GM18511 (cell line): ENCODE results near the gene CDS2.

Experiments used
- ATAC-seq: cut with Tn5 transposase; IDR thresholded peaks from one replicate; pipeline ENCODE4 v1.9.1; 2021; ENCODE audit warnings: mild to moderate bottlenecking, moderate library complexity; ENCODE audit not compliant: unreplicated experiment

Gene CDS2

GRCh38 chr20:5205348-5206210 is 78.8 kb downstream of the CDS2 start:
- ATAC-seq: peak; percentile 91

DNA sequence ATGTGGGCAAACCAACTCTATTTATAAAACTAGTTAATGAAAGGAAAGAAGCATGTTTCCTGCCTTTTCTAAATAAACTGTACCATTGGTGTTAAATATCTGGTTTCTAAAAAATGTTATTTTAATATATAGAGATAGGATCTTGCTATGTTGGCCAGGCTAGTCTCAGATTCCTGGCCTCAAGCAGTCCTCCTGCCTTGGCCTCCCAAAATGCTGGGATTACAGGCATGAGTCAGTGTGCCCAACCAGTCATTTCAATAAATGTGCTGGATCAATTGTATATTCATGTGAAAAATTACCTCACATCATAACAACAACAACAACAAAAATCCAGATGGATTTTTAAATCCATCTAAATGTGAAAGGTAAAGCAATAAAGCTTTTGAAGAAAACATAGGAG is 80.3 kb downstream of the CDS2 start:
- ATAC-seq: no peak

GRCh38 chr20:5211803-5212714 is 85.3 kb downstream of the CDS2 start:
- no peak for ATAC-seq

- no peak for ATAC-seq
Observed at GRCh38 chr20:5212907-5213487, 86.2 kb downstream of the CDS2 start.

- ATAC-seq: no peak
Observed at GRCh38 chr20:5214826-5215225, 88.0 kb downstream of the CDS2 start.

GRCh38 chr20:5215672-5216304 is 89.0 kb downstream of the CDS2 start:
- ATAC-seq: no peak

DNA sequence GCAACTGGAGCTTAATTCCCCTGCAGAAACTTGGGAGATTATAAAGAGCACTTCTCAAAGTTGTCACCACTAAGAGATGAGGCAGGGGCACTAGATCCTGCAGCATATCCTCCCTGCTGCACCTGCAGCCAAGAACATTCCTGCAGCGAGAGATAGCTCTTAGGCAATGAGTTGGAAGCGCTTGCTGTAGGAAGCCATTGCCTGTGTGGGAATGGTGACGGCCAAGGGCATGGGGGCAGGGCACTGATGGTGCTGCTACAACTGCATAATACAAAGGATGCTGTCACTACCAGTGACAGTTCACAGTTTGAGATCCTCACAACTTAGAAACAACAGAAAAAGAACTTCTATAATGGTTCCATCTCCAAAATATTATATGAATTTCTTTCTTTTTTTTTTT is 89.9 kb downstream of the CDS2 start:
- no peak for ATAC-seq

DNA sequence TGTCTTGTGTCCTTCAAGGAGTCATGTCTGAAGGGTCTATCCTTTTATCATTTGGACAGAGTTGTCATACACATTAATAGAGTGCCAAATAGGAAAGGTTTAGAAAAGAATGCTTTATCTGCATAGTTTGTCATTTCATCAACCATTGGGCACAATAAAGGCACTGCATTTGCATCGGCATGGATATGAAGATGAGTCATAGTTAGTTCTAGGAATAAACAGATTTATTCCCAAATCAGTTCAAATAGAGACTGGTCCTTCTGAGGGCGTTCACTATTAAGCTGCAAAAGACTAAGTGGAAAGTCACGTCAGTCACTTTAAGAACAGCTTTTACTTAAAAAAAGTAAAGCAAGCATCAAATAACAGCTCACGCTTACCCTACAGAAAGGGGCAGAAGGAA is 90.8 kb downstream of the CDS2 start:
- ATAC-seq: no peak

- no peak for ATAC-seq
Observed at GRCh38 chr20:5220321-5221060, 93.7 kb downstream of the CDS2 start.

DNA sequence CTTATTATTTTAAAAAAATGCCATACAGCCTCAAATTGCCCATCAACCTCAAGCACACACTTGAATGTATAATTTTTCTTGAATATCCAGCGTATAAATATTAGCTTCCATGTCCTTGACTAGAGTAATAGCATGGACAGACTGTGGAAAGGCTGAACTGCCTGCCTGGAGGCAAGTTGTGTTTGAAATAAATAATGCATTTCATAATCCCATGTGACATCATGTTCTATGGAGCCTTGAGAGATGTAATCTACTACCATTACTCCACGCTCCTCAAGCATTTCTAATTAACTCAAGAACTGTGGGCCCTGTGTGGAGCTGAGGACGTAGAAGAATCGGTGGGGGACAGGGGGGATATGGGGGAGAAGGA is 94.2 kb downstream of the CDS2 start:
- ATAC-seq: no peak

DNA sequence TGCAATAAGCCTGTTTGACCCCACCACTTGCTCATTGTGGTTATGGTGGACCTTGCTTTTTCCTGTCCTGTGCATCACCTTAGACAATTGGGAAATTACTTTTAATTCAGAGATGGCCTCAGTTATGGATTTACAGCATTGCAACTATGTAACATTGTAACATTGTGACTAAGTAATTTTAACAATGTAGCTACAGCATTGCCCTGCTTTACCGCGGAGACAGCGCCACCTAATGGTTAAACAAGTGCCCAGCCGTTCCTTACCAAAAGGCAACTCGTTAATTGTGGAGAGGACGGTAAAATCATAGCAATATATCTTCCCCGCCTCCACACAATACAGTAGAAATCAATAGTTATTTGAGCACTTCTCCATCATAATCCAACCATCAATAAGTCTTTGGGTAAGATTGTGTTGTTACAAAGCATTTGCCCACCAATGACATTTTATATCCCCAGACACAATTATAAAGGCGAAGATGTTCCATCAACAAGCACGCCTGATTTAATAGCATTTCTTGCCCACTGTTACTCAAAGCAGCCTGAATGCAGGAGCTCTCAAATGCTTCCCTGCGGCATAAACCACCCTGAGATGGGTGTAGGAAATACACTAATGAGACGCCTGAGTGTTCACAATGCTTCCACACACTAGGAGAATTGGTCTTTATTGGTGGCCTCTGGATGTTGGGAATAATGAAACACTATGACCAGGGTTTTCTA is 96.3 kb downstream of the CDS2 start:
- peak; percentile 59 for ATAC-seq

DNA sequence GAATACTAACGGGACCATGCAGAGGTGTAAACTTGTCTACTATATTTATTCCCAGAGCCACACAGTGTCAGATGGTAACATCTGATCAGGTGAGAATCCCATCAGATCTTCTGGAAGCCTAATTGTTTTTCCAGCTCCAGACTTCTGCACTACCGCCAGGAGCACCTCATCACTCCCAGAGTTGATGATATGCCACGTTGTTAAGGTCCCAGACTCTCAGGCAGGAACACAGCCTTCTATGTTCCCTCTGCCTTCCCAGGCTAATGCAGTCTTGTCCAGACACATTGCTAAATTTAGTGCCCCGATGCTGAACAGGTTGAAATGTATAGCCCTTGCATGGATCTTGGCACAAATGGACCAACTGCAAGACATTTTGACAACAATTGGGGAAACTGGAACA is 103.7 kb downstream of the CDS2 start:
- no peak for ATAC-seq

GRCh38 chr20:5234158-5234557 is 107.3 kb downstream of the CDS2 start:
- ATAC-seq: no peak

- no peak for ATAC-seq
Observed at GRCh38 chr20:5234978-5235377, 108.2 kb downstream of the CDS2 start.
